HEK293T (cell line): Measurements from ENCODE around the gene SORBS2.

Experiments
- ARNT ChIP-seq: fragments of 450-650 bp; IDR thresholded peaks from 2 replicates; pipeline ENCODE4 v1.6.1; 2017; ENCODE audit warnings: mild to moderate bottlenecking
- BHLHE40 ChIP-seq: fragments of 450-650 bp; IDR thresholded peaks from 2 replicates; pipeline ENCODE4 v1.6.1; 2016; ENCODE audit warnings: mild to moderate bottlenecking, moderate library complexity, borderline replicate concordance
- ELF4 ChIP-seq: fragments of 450-650 bp; IDR thresholded peaks from 2 replicates; pipeline ENCODE4 v1.6.1; 2017; ENCODE audit warnings: antibody characterized with exemption
- FOXA1 ChIP-seq: fragments of 450-650 bp; IDR thresholded peaks from 2 replicates; pipeline ENCODE4 v1.6.1; 2016; ENCODE audit warnings: mild to moderate bottlenecking
- FOXK2 ChIP-seq: fragments of 450-650 bp; IDR thresholded peaks from 2 replicates; pipeline ENCODE4 v1.6.1; 2016; ENCODE audit warnings: mild to moderate bottlenecking
- FOXM1 ChIP-seq: fragments of 450-650 bp; IDR thresholded peaks from 2 replicates; pipeline ENCODE4 v1.6.1; 2017; ENCODE audit warnings: mild to moderate bottlenecking, borderline replicate concordance
- HDGF ChIP-seq: fragments of 450-650 bp; IDR thresholded peaks from 2 replicates; pipeline ENCODE4 v1.6.1; 2017; ENCODE audit warnings: antibody characterized with exemption, borderline replicate concordance
- LEF1 ChIP-seq: fragments of 450-650 bp; IDR thresholded peaks from 2 replicates; pipeline ENCODE4 v1.6.1; 2017; ENCODE audit warnings: mild to moderate bottlenecking, borderline replicate concordance
- NFRKB ChIP-seq: fragments of 450-650 bp; IDR thresholded peaks from 2 replicates; pipeline ENCODE4 v1.6.1; 2016; ENCODE audit warnings: mild to moderate bottlenecking, moderate library complexity
- SP1 ChIP-seq: fragments of 450-650 bp; IDR thresholded peaks from 2 replicates; pipeline ENCODE4 v1.6.1; 2017
- SUZ12 ChIP-seq: fragments of 450-650 bp; IDR thresholded peaks from 2 replicates; pipeline ENCODE4 v1.6.1; 2016; ENCODE audit warnings: mild to moderate bottlenecking
- TARDBP ChIP-seq: fragments of 450-650 bp; IDR thresholded peaks from 2 replicates; pipeline ENCODE4 v1.6.1; 2016
- TF ChIP-seq, protein P1 (sequence below): fragments of 450-650 bp; IDR thresholded peaks from 2 replicates; pipeline ENCODE4 v1.6.1; 2016

DNA sequence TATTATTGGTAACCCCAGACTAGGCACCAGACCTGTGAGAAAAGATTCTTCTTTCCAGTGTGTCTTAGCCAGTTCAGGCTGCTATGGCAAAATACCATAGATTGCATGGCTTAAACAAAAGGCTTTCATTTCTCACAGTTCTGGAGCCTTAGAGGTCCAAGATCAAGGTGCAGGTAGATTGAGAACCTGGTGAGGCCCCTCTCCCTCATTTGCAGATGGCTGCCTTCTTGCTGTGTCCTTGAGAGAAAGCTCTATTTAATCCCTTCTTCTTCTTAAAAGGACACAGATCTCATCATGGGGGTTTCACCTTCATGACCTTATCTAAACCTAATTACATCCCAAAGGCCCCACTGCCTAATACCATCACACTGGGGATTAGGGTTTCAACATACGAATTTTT is 273.2 kb downstream of the SORBS2 start:
- no peak for TF ChIP-seq LEF1
- TF ChIP-seq SUZ12: no peak
- TF ChIP-seq, protein P1, sequence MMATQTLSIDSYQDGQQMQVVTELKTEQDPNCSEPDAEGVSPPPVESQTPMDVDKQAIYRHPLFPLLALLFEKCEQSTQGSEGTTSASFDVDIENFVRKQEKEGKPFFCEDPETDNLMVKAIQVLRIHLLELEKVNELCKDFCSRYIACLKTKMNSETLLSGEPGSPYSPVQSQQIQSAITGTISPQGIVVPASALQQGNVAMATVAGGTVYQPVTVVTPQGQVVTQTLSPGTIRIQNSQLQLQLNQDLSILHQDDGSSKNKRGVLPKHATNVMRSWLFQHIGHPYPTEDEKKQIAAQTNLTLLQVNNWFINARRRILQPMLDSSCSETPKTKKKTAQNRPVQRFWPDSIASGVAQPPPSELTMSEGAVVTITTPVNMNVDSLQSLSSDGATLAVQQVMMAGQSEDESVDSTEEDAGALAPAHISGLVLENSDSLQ: no peak
- no peak for TF ChIP-seq SP1
- TF ChIP-seq TARDBP: no peak
- no peak for TF ChIP-seq FOXM1
- TF ChIP-seq HDGF: no peak
- no peak for TF ChIP-seq BHLHE40
- no peak for TF ChIP-seq FOXK2
- no peak for TF ChIP-seq ELF4
- TF ChIP-seq FOXA1: no peak
- no peak for TF ChIP-seq NFRKB
- TF ChIP-seq ARNT: no peak
